Trophoblast cell (in vitro differentiated cells and primary cell): ENCODE data around the gene SELPLG.

Source experiments
- DNase-seq, 2 donors: peaks; one replicate each; pipeline ENCODE4 v3.0.0-alpha.2; 2016
- H2AFZ ChIP-seq: 2 replicates; pipeline ENCODE4 v1.6.1; 2013; ENCODE audit warnings: low read length, moderate library complexity, mild to moderate bottlenecking; ENCODE audit not compliant: insufficient read depth, poor library complexity
- H2AK5ac ChIP-seq: 2 replicates; pipeline ENCODE4 v1.6.1; 2013; ENCODE audit warnings: mild to moderate bottlenecking, low read length
- H2BK120ac ChIP-seq: 2 replicates; pipeline ENCODE4 v1.6.1; 2013; ENCODE audit warnings: low read length, mild to moderate bottlenecking, moderate library complexity; ENCODE audit not compliant: insufficient read depth, poor library complexity
- H2BK12ac ChIP-seq: 2 replicates; pipeline ENCODE4 v1.6.1; 2013; ENCODE audit warnings: mild to moderate bottlenecking, low read length, moderate library complexity
- H2BK5ac ChIP-seq: 2 replicates; pipeline ENCODE4 v1.6.1; 2013; ENCODE audit warnings: low read length, low read depth, moderate library complexity, mild to moderate bottlenecking; ENCODE audit not compliant: poor library complexity
- H3K14ac ChIP-seq: 2 replicates; pipeline ENCODE4 v1.6.1; 2013; ENCODE audit warnings: mild to moderate bottlenecking, low read length
- H3K18ac ChIP-seq: 2 replicates; pipeline ENCODE4 v1.6.1; 2013; ENCODE audit warnings: mild to moderate bottlenecking, low read length
- H3K23ac ChIP-seq: 2 replicates; pipeline ENCODE4 v1.6.1; 2013; ENCODE audit warnings: low read length
- H3K27ac ChIP-seq: 2 replicates; pipeline ENCODE4 v1.5.1; 2013; ENCODE audit warnings: low read depth, mild to moderate bottlenecking, inconsistent platforms, low read length, moderate library complexity
- H3K27me3 ChIP-seq: 2 replicates; pipeline ENCODE4 v1.6.1; 2013; ENCODE audit warnings: inconsistent platforms, mild to moderate bottlenecking, low read length, moderate library complexity; ENCODE audit not compliant: insufficient read depth
- H3K36me3 ChIP-seq, 2 experiments: 1 replicate in 1 of 2; 2 replicates in 1 of 2; pipeline ENCODE4 v1.6.1; 2013; ENCODE audit warnings: low read length in 2 of 2, mild to moderate bottlenecking in 2 of 2, moderate library complexity in 1 of 2; ENCODE audit not compliant: insufficient read depth in 2 of 2, control insufficient read depth in 1 of 2
- H3K4ac ChIP-seq: 2 replicates; pipeline ENCODE4 v1.6.1; 2013; ENCODE audit warnings: low read depth, mild to moderate bottlenecking, low read length, moderate library complexity
- H3K4me1 ChIP-seq, 2 experiments: 1 replicate in 1 of 2; 2 replicates in 1 of 2; pipeline ENCODE4 v1.6.1; 2013; ENCODE audit warnings: low read length in 2 of 2, mild to moderate bottlenecking in 2 of 2, moderate library complexity in 1 of 2; ENCODE audit not compliant: insufficient read depth in 2 of 2, control insufficient read depth in 1 of 2
- H3K4me2 ChIP-seq: 2 replicates; pipeline ENCODE4 v1.6.1; 2013; ENCODE audit warnings: inconsistent platforms, mild to moderate bottlenecking, low read length, moderate library complexity
- H3K4me3 ChIP-seq: 2 replicates; pipeline ENCODE4 v1.5.1; 2013; ENCODE audit warnings: mild to moderate bottlenecking, low read depth, low read length, inconsistent platforms
- H3K79me1 ChIP-seq: one replicate; pipeline ENCODE4 v1.6.1; 2013; ENCODE audit warnings: low read length
- H3K79me2 ChIP-seq: 2 replicates; pipeline ENCODE4 v1.6.1; 2013; ENCODE audit warnings: low read length, mild to moderate bottlenecking; ENCODE audit not compliant: control insufficient read depth, insufficient read depth, poor library complexity
- H3K9ac ChIP-seq: 2 replicates; pipeline ENCODE4 v1.6.1; 2013; ENCODE audit warnings: mild to moderate bottlenecking, low read length
- H3K9me3 ChIP-seq: 2 replicates; pipeline ENCODE4 v1.6.1; 2013; ENCODE audit warnings: low read depth, mild to moderate bottlenecking, control low read depth, inconsistent platforms, low read length; ENCODE audit not compliant: insufficient read depth
- H4K12ac ChIP-seq: 2 replicates; pipeline ENCODE4 v1.6.1; 2013; ENCODE audit warnings: low read depth, mild to moderate bottlenecking, low read length, moderate library complexity
- H4K8ac ChIP-seq: 2 replicates; pipeline ENCODE4 v1.6.1; 2013; ENCODE audit warnings: low read depth, mild to moderate bottlenecking, low read length, moderate library complexity
- H4K91ac ChIP-seq: one replicate; pipeline ENCODE4 v1.6.1; 2013; ENCODE audit warnings: low read depth, mild to moderate bottlenecking, low read length, moderate library complexity
- WGBS: extraction: QIAGEN DNeasy Blood & Tissue Kit; methylation state at CpG from one replicate; pipeline ENCODE4 v1.1.7; 2013; ENCODE audit warnings: missing lambda C conversion rate; ENCODE audit not compliant: insufficient read length, insufficient coverage; ENCODE audit errors: extremely low coverage; 5-methylcytosine and 5-hydroxymethylcytosine counted together

The SELPLG gene

DNA sequence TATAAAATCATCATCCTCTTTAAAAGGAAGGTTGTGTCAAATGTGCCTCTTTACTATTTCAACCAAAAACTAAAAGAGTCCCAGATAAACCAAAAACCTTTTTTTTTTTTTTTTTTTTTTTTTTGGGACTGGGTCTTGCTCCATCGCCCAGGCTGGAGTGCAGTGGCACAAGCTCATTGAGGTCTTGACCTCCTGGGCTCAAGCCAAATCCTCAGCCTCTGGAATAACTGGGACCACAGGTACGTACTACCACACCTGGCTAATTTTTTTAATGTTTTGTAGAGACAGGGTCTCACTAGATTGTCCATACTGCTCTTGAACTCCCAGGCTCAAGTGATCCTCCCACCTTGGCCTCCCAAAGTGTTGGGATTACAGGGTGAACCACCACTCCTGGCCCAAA lies 16.4 kb upstream of the SELPLG start:
- Histone ChIP-seq H3K79me1 (peaks cover 8% of the 10 kb centered on the region), H3K4me3 (no peak overlapping the region), H2AFZ (no peak overlapping the region), H3K23ac (no peak overlapping the region), H3K27me3 (no peaks in the 10 kb centered on the region), H2AK5ac (no peak overlapping the region), H3K27ac (peak overlapping the region; percentile 85), H4K8ac (no peak overlapping the region), H3K36me3 (peaks cover 31 to 41% of the 10 kb centered on the region in 2 experiments), H3K9ac (no peak overlapping the region), H3K14ac (no peak overlapping the region), H3K4me2 (no peak overlapping the region), H2BK120ac (peak overlapping the region; percentile 20), H4K91ac (peak overlapping the region; percentile 32), H2BK12ac (no peak overlapping the region), H2BK5ac (peak overlapping the region; percentile 75), H4K12ac (no peak overlapping the region), H3K4ac (no peak overlapping the region), H3K79me2 (no peaks in the 10 kb centered on the region), H3K4me1 (peaks cover 9 to 17% of the 10 kb centered on the region in 2 experiments), H3K18ac (no peak overlapping the region), H3K9me3 (peaks cover 1% of the 10 kb centered on the region)
- DNase-seq, result no peak
- no CpG with 5 or more reads among the region's 2 CpGs for WGBS

- H3K9me3 ChIP-seq, result peaks cover 1% of the 10 kb centered on the region
- H3K27ac ChIP-seq, result peak overlapping the region; percentile 85
- no peak overlapping the region for H4K12ac ChIP-seq
- no peak overlapping the region for H2BK12ac ChIP-seq
- no peaks in the 10 kb centered on the region for H3K79me2 ChIP-seq
- no peak overlapping the region for H2AFZ ChIP-seq
- no peak overlapping the region for H2BK120ac ChIP-seq
- H2BK5ac ChIP-seq, result no peak overlapping the region
- no peak overlapping the region for H3K4ac ChIP-seq
- no CpG with 5 or more reads among the region's 4 CpGs for WGBS
- H3K9ac ChIP-seq, result no peak overlapping the region
- peaks cover 10 to 19% of the 10 kb centered on the region in 2 experiments for H3K4me1 ChIP-seq
- H3K14ac ChIP-seq, result no peak overlapping the region
- H2AK5ac ChIP-seq, result no peak overlapping the region
- H3K79me1 ChIP-seq, result peaks cover 8% of the 10 kb centered on the region
- no peak overlapping the region for H3K4me2 ChIP-seq
- H3K27me3 ChIP-seq, result no peaks in the 10 kb centered on the region
- DNase-seq, result peak; percentile 26 to 27
- no peak overlapping the region for H4K8ac ChIP-seq
- H3K4me3 ChIP-seq, result no peak overlapping the region
- H3K23ac ChIP-seq, result no peak overlapping the region
- H4K91ac ChIP-seq, result no peak overlapping the region
- H3K18ac ChIP-seq, result no peak overlapping the region
- H3K36me3 ChIP-seq, result peaks cover 32 to 44% of the 10 kb centered on the region in 2 experiments
Observed at GRCh38 chr12:108649669-108650068, 16.0 kb upstream of the SELPLG start.

GRCh38 chr12:108649126-108649525 lies 15.4 kb upstream of the SELPLG start:
- H3K23ac ChIP-seq, result no peak overlapping the region
- H3K4me1 ChIP-seq, result peaks cover 13 to 22% of the 10 kb centered on the region in 2 experiments
- peak overlapping the region; percentile 67 for H3K4ac ChIP-seq
- H3K9ac ChIP-seq, result no peak overlapping the region
- H4K12ac ChIP-seq, result no peak overlapping the region
- H3K27me3 ChIP-seq, result no peaks in the 10 kb centered on the region
- peak overlapping the region; percentile 57 for H4K91ac ChIP-seq
- H3K4me2 ChIP-seq, result no peak overlapping the region
- H3K79me2 ChIP-seq, result no peaks in the 10 kb centered on the region
- peak overlapping the region; percentile 59 for H2AK5ac ChIP-seq
- H2AFZ ChIP-seq, result peak overlapping the region; percentile 45
- no peak overlapping the region for H3K4me3 ChIP-seq
- no peak overlapping the region for H3K14ac ChIP-seq
- peaks cover 8% of the 10 kb centered on the region for H3K79me1 ChIP-seq
- H4K8ac ChIP-seq, result no peak overlapping the region
- H3K18ac ChIP-seq, result no peak overlapping the region
- H3K36me3 ChIP-seq, result peaks cover 32 to 50% of the 10 kb centered on the region in 2 experiments
- peak overlapping the region; percentile 91 for H2BK12ac ChIP-seq
- peak overlapping the region; percentile 70 for H2BK120ac ChIP-seq
- H2BK5ac ChIP-seq, result peak overlapping the region; percentile 84
- DNase-seq, result no peak
- H3K9me3 ChIP-seq, result peaks cover 1% of the 10 kb centered on the region
- WGBS, result no CpG with 5 or more reads among the region's 6 CpGs
- peak overlapping the region; percentile 72 for H3K27ac ChIP-seq

GRCh38 chr12:108648371-108648770 lies 14.7 kb upstream of the SELPLG start:
- peak overlapping the region; percentile 9 for H3K27ac ChIP-seq
- no peak overlapping the region for H3K23ac ChIP-seq
- no peak overlapping the region for H3K4me2 ChIP-seq
- H3K18ac ChIP-seq, result peak overlapping the region; percentile 41
- DNase-seq, result no peak
- no peak overlapping the region for H3K4me3 ChIP-seq
- no peak overlapping the region for H3K9ac ChIP-seq
- H4K8ac ChIP-seq, result no peak overlapping the region
- no peak overlapping the region for H2AFZ ChIP-seq
- H4K12ac ChIP-seq, result no peak overlapping the region
- peak overlapping the region; percentile 36 for H2AK5ac ChIP-seq
- H3K4ac ChIP-seq, result peak overlapping the region; percentile 13
- peak overlapping the region; percentile 29 for H2BK120ac ChIP-seq
- H3K79me1 ChIP-seq, result peaks cover 6% of the 10 kb centered on the region
- H3K9me3 ChIP-seq, result peaks cover 1% of the 10 kb centered on the region
- H2BK12ac ChIP-seq, result peak overlapping the region; percentile 58
- H3K36me3 ChIP-seq, result peaks cover 35 to 48% of the 10 kb centered on the region in 2 experiments
- peak overlapping the region; percentile 34 for H2BK5ac ChIP-seq
- no peaks in the 10 kb centered on the region for H3K79me2 ChIP-seq
- no peaks in the 10 kb centered on the region for H3K27me3 ChIP-seq
- H3K4me1 ChIP-seq, result peaks cover 13 to 26% of the 10 kb centered on the region in 2 experiments
- peak overlapping the region; percentile 52 for H3K14ac ChIP-seq
- no CpG with 5 or more reads among the region's 9 CpGs for WGBS
- peak overlapping the region; percentile 53 for H4K91ac ChIP-seq
